ENCODE measurements around the gene CD300LB.
"Not testable (repeated sequence)": the region's sequence is repeated elsewhere in the genome, so short reads cannot be mapped to it uniquely, and the experiment has no call there.

Gene CD300LB

GRCh38 chr17:74516561-74517328 lies 14.5 kb downstream of the CD300LB start:
- no peak overlapping the region for H2AFZ ChIP-seq (ENCODE audit: low read depth, low read length)
- no peak overlapping the region for H3K4me3 ChIP-seq (ENCODE audit: low read length)
- H3K36me3 ChIP-seq (ENCODE audit: insufficient read depth, low read length): no peaks in the 10 kb centered on the region
- no peaks in the 10 kb centered on the region for H3K4me1 ChIP-seq (ENCODE audit: insufficient read depth, low read length)
- H3K27me3 ChIP-seq (ENCODE audit: insufficient read depth, low read length): no peaks in the 10 kb centered on the region
- H3K9me3 ChIP-seq (ENCODE audit: low read length): peaks cover 4% of the 10 kb centered on the region

GRCh38 chr17:74515941-74516340 lies 15.3 kb downstream of the CD300LB start:
- Histone ChIP-seq H3K4me3 (ENCODE audit: low read length) (no peak overlapping the region), H3K36me3 (ENCODE audit: insufficient read depth, low read length) (no peaks in the 10 kb centered on the region), H3K27me3 (ENCODE audit: insufficient read depth, low read length) (no peaks in the 10 kb centered on the region), H3K4me1 (ENCODE audit: insufficient read depth, low read length) (no peaks in the 10 kb centered on the region), H2AFZ (ENCODE audit: low read depth, low read length) (no peak overlapping the region), H3K9me3 (ENCODE audit: low read length) (peaks cover 4% of the 10 kb centered on the region)

GRCh38 chr17:74514632-74515334 lies 16.5 kb downstream of the CD300LB start:
- H3K27me3 ChIP-seq (ENCODE audit: insufficient read depth, low read length): no peaks in the 10 kb centered on the region
- no peak overlapping the region for H2AFZ ChIP-seq (ENCODE audit: low read depth, low read length)
- no peaks in the 10 kb centered on the region for H3K4me1 ChIP-seq (ENCODE audit: insufficient read depth, low read length)
- no peak overlapping the region for H3K4me3 ChIP-seq (ENCODE audit: low read length)
- no peaks in the 10 kb centered on the region for H3K36me3 ChIP-seq (ENCODE audit: insufficient read depth, low read length)
- peaks cover 4% of the 10 kb centered on the region for H3K9me3 ChIP-seq (ENCODE audit: low read length)

- Histone ChIP-seq H3K27me3 (ENCODE audit: insufficient read depth, low read length) (no peaks in the 10 kb centered on the region), H3K9me3 (ENCODE audit: low read length) (peaks cover 4% of the 10 kb centered on the region), H3K4me3 (ENCODE audit: low read length) (no peak overlapping the region), H3K4me1 (ENCODE audit: insufficient read depth, low read length) (no peaks in the 10 kb centered on the region), H2AFZ (ENCODE audit: low read depth, low read length) (no peak overlapping the region), H3K36me3 (ENCODE audit: insufficient read depth, low read length) (no peaks in the 10 kb centered on the region)
These were observed 17.2 kb downstream of the CD300LB start for GRCh38 chr17:74513987-74514631.

- no peaks in the 10 kb centered on the region for H3K36me3 ChIP-seq (ENCODE audit: insufficient read depth, low read length)
- peaks cover 4% of the 10 kb centered on the region for H3K9me3 ChIP-seq (ENCODE audit: low read length)
- no peak overlapping the region for H3K4me3 ChIP-seq (ENCODE audit: low read length)
- no peaks in the 10 kb centered on the region for H3K27me3 ChIP-seq (ENCODE audit: insufficient read depth, low read length)
- no peak overlapping the region for H2AFZ ChIP-seq (ENCODE audit: low read depth, low read length)
- no peaks in the 10 kb centered on the region for H3K4me1 ChIP-seq (ENCODE audit: insufficient read depth, low read length)
These were observed 18.6 kb downstream of the CD300LB start for GRCh38 chr17:74512624-74513091.

- H3K36me3 ChIP-seq (ENCODE audit: insufficient read depth, low read length): no peaks in the 10 kb centered on the region
- H3K9me3 ChIP-seq (ENCODE audit: low read length): peaks cover 4% of the 10 kb centered on the region
- no peak overlapping the region for H3K4me3 ChIP-seq (ENCODE audit: low read length)
- H3K27me3 ChIP-seq (ENCODE audit: insufficient read depth, low read length): no peaks in the 10 kb centered on the region
- no peak overlapping the region for H2AFZ ChIP-seq (ENCODE audit: low read depth, low read length)
- no peaks in the 10 kb centered on the region for H3K4me1 ChIP-seq (ENCODE audit: insufficient read depth, low read length)
These were observed 19.2 kb downstream of the CD300LB start for GRCh38 chr17:74512036-74512435.

GRCh38 chr17:74508156-74508555 lies 23.1 kb downstream of the CD300LB start:
- H3K27me3 ChIP-seq (ENCODE audit: insufficient read depth, low read length): peaks cover 4% of the 10 kb centered on the region
- H3K4me1 ChIP-seq (ENCODE audit: insufficient read depth, low read length): no peaks in the 10 kb centered on the region
- no peak overlapping the region for H2AFZ ChIP-seq (ENCODE audit: low read depth, low read length)
- H3K4me3 ChIP-seq (ENCODE audit: low read length): no peak overlapping the region
- no peaks in the 10 kb centered on the region for H3K9me3 ChIP-seq (ENCODE audit: low read length)
- H3K36me3 ChIP-seq (ENCODE audit: insufficient read depth, low read length): no peaks in the 10 kb centered on the region

GRCh38 chr17:74503949-74504348 lies 27.3 kb downstream of the CD300LB start:
- H3K27me3 ChIP-seq (ENCODE audit: insufficient read depth, low read length); H2AFZ ChIP-seq (ENCODE audit: low read depth, low read length); H3K4me1 ChIP-seq (ENCODE audit: insufficient read depth, low read length); H3K36me3 ChIP-seq (ENCODE audit: insufficient read depth, low read length); H3K4me3 ChIP-seq (ENCODE audit: low read length); H3K9me3 ChIP-seq (ENCODE audit: low read length): not testable (repeated sequence)

GRCh38 chr17:74502861-74503260 lies 28.4 kb downstream of the CD300LB start:
- H3K4me1 ChIP-seq (ENCODE audit: insufficient read depth, low read length): no peaks in the 10 kb centered on the region
- no peak overlapping the region for H3K4me3 ChIP-seq (ENCODE audit: low read length)
- peaks cover 4% of the 10 kb centered on the region for H3K27me3 ChIP-seq (ENCODE audit: insufficient read depth, low read length)
- H2AFZ ChIP-seq (ENCODE audit: low read depth, low read length): no peak overlapping the region
- no peaks in the 10 kb centered on the region for H3K9me3 ChIP-seq (ENCODE audit: low read length)
- H3K36me3 ChIP-seq (ENCODE audit: insufficient read depth, low read length): no peaks in the 10 kb centered on the region

GRCh38 chr17:74499992-74500391 lies 31.3 kb downstream of the CD300LB start:
- Histone ChIP-seq H3K36me3 (ENCODE audit: insufficient read depth, low read length) (no peaks in the 10 kb centered on the region), H3K9me3 (ENCODE audit: low read length) (no peaks in the 10 kb centered on the region), H2AFZ (ENCODE audit: low read depth, low read length) (no peak overlapping the region), H3K4me1 (ENCODE audit: insufficient read depth, low read length) (no peaks in the 10 kb centered on the region), H3K4me3 (ENCODE audit: low read length) (no peak overlapping the region), H3K27me3 (ENCODE audit: insufficient read depth, low read length) (peaks cover 4% of the 10 kb centered on the region)

GRCh38 chr17:74497471-74497870 lies 33.8 kb downstream of the CD300LB start:
- H3K4me3 ChIP-seq (ENCODE audit: low read length): no peak overlapping the region
- no peaks in the 10 kb centered on the region for H3K4me1 ChIP-seq (ENCODE audit: insufficient read depth, low read length)
- no peak overlapping the region for H2AFZ ChIP-seq (ENCODE audit: low read depth, low read length)
- H3K9me3 ChIP-seq (ENCODE audit: low read length): no peaks in the 10 kb centered on the region
- no peaks in the 10 kb centered on the region for H3K27me3 ChIP-seq (ENCODE audit: insufficient read depth, low read length)
- H3K36me3 ChIP-seq (ENCODE audit: insufficient read depth, low read length): no peaks in the 10 kb centered on the region

- no peaks in the 10 kb centered on the region for H3K4me1 ChIP-seq (ENCODE audit: insufficient read depth, low read length)
These were observed 37.9 kb downstream of the CD300LB start for GRCh38 chr17:74493331-74493833.

GRCh38 chr17:74491626-74492025 lies 39.6 kb downstream of the CD300LB start:
- Histone ChIP-seq H3K27me3 (ENCODE audit: insufficient read depth, low read length) (no peaks in the 10 kb centered on the region), H3K36me3 (ENCODE audit: insufficient read depth, low read length) (no peaks in the 10 kb centered on the region), H3K9me3 (ENCODE audit: low read length) (no peaks in the 10 kb centered on the region), H3K4me3 (ENCODE audit: low read length) (no peak overlapping the region), H2AFZ (ENCODE audit: low read depth, low read length) (no peak overlapping the region), H3K4me1 (ENCODE audit: insufficient read depth, low read length) (no peaks in the 10 kb centered on the region)

More at GRCh38 chr17:74493331-74493833, 37.9 kb downstream of the CD300LB start:
- Histone ChIP-seq H2AFZ (ENCODE audit: low read depth, low read length) (no peak overlapping the region), H3K9me3 (ENCODE audit: low read length) (no peaks in the 10 kb centered on the region), H3K4me3 (ENCODE audit: low read length) (no peak overlapping the region), H3K27me3 (ENCODE audit: insufficient read depth, low read length) (no peaks in the 10 kb centered on the region), H3K36me3 (ENCODE audit: insufficient read depth, low read length) (no peaks in the 10 kb centered on the region)
